HepG2 (cell line): ENCODE measurements around the gene EHBP1. TPM values are rescaled to one million over a fixed set of nuclear protein-coding genes. Genes with fewer than 3 reads are reported as not detected.

Experiments
- AGO2 ChIP-seq: fragments of 200-400 bp; formaldehyde crosslinking; optimal IDR thresholded peaks from 2 replicates; pipeline ENCODE3; 2017; ENCODE audit warnings: mild to moderate bottlenecking, low read depth, low read length, moderate library complexity
- ARID4A ChIP-seq: sonication (generic); formaldehyde crosslinking; IDR thresholded peaks from 2 replicates; pipeline ENCODE4 v1.5.0; 2020; ENCODE audit warnings: mild to moderate bottlenecking, missing genetic modification reagents, borderline replicate concordance
- FIP1L1 ChIP-seq: fragments of 200-400 bp; formaldehyde crosslinking; IDR thresholded peaks from 2 replicates; pipeline ENCODE4 v1.6.1; 2018; ENCODE audit warnings: low read depth, mild to moderate bottlenecking, low read length, moderate library complexity, borderline replicate concordance; ENCODE audit not compliant: insufficient read depth
- NAIF1 ChIP-seq: sonication (generic); formaldehyde crosslinking; IDR thresholded peaks from 2 replicates; pipeline ENCODE4 v1.5.0; 2020; ENCODE audit warnings: mild to moderate bottlenecking, missing genetic modification reagents, borderline replicate concordance
- NFIB ChIP-seq: sonication (generic); formaldehyde crosslinking; IDR thresholded peaks from 2 replicates; pipeline ENCODE4 v1.9.0; 2021; ENCODE audit warnings: missing genetic modification reagents, mild to moderate bottlenecking, borderline replicate concordance
- POLR2G ChIP-seq: fragments of 200-400 bp; formaldehyde crosslinking; IDR thresholded peaks from 2 replicates; pipeline ENCODE4 v1.6.1; 2018; ENCODE audit warnings: mild to moderate bottlenecking, low read depth, low read length, moderate library complexity
- RXRA ChIP-seq: sonication (generic); formaldehyde crosslinking; IDR thresholded peaks from 2 replicates; pipeline ENCODE4 v1.5.1; 2020; ENCODE audit warnings: missing genetic modification reagents
- SRSF4 ChIP-seq: fragments of 200-400 bp; formaldehyde crosslinking; IDR thresholded peaks from one replicate; pipeline ENCODE4 v1.6.1; 2018; ENCODE audit warnings: mild to moderate bottlenecking, low read depth, low read length, moderate library complexity; ENCODE audit not compliant: poor library complexity, severe bottlenecking
- TBX3 ChIP-seq: fragments of 450-650 bp; IDR thresholded peaks from 2 replicates; pipeline ENCODE4 v1.6.1; 2017; ENCODE audit warnings: antibody characterized with exemption, mild to moderate bottlenecking, inconsistent platforms, borderline replicate concordance
- ZMYM4 ChIP-seq: sonication (generic); formaldehyde crosslinking; IDR thresholded peaks from 2 replicates; pipeline ENCODE4 v1.8.1; 2023; ENCODE audit warnings: mild to moderate bottlenecking, missing genetic modification reagents
- polyA plus RNA-seq, 8 experiments: library from polyadenylated mRNA; depleted of rRNA in 3 of 8; stranded (reverse) in 7 of 8; unstranded in 1 of 8; fragments of >200 nt; fragmentation: Illumina TruSeq in 4 of 8; extraction: Trizol in 4 of 8; gene quantifications; 2 replicates each; pipeline versions ENCODE4 v1.2.1 to v1.2.3, GENCODE V29; 2011 to 2016; ENCODE audit warnings: low read depth in 4 of 8, missing spikeins in 1 of 8, mixed read lengths in 1 of 8; ENCODE audit not compliant: insufficient read depth in 1 of 8
- total RNA-seq, 5 experiments: library from RNA; depleted of rRNA; stranded (reverse); fragments of >200 nt; fragmentation: Illumina TruSeq; extraction: Trizol; gene quantifications; 2 replicates each; pipeline ENCODE4 v1.2.3, GENCODE V29; 2016; ENCODE audit warnings: low read depth in 1 of 5
- TF ChIP-seq, protein P1 (sequence below): sonication (generic); formaldehyde crosslinking; IDR thresholded peaks from 2 replicates; pipeline ENCODE4 v1.4.0; 2020; ENCODE audit warnings: mild to moderate bottlenecking, missing genetic modification reagents
- TF ChIP-seq, protein P2 (sequence below): sonication (generic); formaldehyde crosslinking; IDR thresholded peaks from one replicate; pipeline ENCODE4 v1.5.1; 2020; ENCODE audit warnings: mild to moderate bottlenecking, missing genetic modification reagents; ENCODE audit errors: not compliant biosample characterization

Gene EHBP1
- total and polyA plus RNA-seq, 2 of the 13 experiments (the other 11 are each of a cell fraction or from before 2014, with no cell fraction given) = 93.5 to 146 TPM

DNA sequence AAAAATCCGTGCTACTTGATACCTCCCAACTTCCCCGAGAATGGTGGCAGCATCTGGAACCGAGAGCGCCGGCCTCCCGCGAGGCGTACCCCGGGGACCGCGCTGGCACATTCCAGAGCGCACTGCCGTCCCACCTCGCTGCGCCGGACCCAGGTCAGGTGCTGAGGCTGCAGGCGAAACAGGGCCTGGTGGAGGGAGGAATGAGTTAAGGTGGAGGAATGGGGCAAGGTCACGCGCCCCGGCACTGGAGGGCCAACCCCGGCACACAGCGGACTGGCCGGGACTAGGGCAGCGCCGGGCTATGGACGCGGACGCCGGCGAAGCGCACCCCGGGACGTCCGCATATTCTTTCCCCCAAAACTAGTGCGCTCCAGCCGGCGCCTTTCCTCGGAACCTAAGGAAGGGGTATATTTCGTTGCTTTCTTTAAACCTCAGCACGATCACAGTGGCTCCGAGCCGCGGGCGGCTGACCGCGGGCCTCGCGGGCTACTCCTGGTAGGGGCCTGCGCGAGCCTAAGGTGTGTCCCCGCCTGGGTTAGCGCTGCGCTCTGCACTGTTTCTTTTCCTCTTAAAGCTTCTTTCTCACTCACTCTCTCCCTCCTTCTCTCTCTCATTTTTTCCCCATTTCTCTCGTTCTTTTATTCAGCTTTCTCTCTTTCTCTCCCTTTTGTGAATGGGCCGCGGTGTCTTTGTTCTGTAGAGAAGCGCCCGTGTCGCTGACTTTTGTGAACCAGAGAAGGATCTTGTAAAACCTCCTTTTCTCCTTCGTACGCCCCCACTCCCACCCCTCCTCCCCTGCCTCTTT lies 343.1 kb downstream of the EHBP1 start (continued):
- TF ChIP-seq ARID4A (CRISPR knock-in tag) (0 out of 2 replicates have a peak, but pooled peaks have one; percentile 10), NAIF1 (CRISPR knock-in tag) (no peak), POLR2G (0 out of 2 replicates have a peak, but pooled peaks have one; percentile 18), FIP1L1 (0 out of 2 replicates have a peak, but pooled peaks have one; percentile 35), RXRA (CRISPR knock-in tag) (0 out of 2 replicates have a peak, but pooled peaks have one; percentile 17), NFIB (CRISPR knock-in tag) (0 out of 2 replicates have a peak, but pooled peaks have one; percentile 34), AGO2 (peak; percentile 98), SRSF4 (peak; percentile 32), TBX3 (no peak), ZMYM4 (peak; percentile 35; the same call in 1 of the 2 replicates)
- TF ChIP-seq, protein P1, sequence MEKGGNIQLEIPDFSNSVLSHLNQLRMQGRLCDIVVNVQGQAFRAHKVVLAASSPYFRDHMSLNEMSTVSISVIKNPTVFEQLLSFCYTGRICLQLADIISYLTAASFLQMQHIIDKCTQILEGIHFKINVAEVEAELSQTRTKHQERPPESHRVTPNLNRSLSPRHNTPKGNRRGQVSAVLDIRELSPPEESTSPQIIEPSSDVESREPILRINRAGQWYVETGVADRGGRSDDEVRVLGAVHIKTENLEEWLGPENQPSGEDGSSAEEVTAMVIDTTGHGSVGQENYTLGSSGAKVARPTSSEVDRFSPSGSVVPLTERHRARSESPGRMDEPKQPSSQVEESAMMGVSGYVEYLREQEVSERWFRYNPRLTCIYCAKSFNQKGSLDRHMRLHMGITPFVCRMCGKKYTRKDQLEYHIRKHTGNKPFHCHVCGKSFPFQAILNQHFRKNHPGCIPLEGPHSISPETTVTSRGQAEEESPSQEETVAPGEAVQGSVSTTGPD (CRISPR knock-in tag) = no peak
- TF ChIP-seq, protein P2, sequence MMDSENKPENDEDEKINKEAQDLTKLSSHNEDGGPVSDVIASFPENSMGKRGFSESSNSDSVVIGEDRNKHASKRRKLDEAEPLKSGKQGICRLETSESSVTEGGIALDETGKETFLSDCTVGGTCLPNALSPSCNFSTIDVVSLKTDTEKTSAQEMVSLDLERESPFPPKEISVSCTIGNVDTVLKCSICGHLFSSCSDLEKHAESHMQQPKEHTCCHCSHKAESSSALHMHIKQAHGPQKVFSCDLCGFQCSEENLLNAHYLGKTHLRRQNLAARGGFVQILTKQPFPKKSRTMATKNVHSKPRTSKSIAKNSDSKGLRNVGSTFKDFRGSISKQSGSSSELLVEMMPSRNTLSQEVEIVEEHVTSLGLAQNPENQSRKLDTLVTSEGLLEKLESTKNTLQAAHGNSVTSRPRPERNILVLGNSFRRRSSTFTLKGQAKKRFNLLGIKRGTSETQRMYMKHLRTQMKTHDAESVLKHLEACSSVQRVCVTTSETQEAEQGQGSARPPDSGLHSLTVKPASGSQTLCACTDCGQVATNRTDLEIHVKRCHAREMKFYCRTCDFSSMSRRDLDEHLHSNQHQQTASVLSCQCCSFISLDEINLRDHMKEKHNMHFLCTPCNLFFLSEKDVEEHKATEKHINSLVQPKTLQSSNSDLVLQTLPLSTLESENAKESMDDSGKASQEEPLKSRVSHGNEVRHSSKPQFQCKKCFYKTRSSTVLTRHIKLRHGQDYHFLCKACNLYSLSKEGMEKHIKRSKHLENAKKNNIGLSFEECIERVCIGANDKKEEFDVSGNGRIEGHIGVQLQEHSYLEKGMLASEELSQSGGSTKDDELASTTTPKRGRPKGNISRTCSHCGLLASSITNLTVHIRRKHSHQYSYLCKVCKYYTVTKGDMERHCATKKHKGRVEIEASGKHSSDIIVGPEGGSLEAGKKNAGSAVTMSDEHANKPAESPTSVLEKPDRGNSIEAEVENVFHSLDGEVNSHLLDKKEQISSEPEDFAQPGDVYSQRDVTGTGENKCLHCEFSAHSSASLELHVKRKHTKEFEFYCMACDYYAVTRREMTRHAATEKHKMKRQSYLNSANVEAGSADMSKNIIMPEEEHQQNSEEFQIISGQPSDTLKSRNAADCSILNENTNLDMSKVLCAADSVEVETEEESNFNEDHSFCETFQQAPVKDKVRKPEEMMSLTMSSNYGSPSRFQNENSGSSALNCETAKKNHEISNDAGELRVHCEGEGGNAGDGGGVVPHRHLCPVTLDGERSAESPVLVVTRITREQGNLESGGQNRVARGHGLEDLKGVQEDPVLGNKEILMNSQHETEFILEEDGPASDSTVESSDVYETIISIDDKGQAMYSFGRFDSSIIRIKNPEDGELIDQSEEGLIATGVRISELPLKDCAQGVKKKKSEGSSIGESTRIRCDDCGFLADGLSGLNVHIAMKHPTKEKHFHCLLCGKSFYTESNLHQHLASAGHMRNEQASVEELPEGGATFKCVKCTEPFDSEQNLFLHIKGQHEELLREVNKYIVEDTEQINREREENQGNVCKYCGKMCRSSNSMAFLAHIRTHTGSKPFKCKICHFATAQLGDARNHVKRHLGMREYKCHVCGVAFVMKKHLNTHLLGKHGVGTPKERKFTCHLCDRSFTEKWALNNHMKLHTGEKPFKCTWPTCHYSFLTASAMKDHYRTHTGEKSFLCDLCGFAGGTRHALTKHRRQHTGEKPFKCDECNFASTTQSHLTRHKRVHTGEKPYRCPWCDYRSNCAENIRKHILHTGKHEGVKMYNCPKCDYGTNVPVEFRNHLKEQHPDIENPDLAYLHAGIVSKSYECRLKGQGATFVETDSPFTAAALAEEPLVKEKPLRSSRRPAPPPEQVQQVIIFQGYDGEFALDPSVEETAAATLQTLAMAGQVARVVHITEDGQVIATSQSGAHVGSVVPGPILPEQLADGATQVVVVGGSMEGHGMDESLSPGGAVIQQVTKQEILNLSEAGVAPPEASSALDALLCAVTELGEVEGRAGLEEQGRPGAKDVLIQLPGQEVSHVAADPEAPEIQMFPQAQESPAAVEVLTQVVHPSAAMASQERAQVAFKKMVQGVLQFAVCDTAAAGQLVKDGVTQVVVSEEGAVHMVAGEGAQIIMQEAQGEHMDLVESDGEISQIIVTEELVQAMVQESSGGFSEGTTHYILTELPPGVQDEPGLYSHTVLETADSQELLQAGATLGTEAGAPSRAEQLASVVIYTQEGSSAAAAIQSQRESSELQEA (CRISPR knock-in tag) = peak; percentile 49
